OCI-LY7 (cell line): ENCODE data around the gene ISM1. TPM values are rescaled to one million over a fixed set of nuclear protein-coding genes. Genes with fewer than 3 reads are reported as not detected.

Experiments used
- BruUV-seq: library from RNA; stranded (reverse); fragments of 400-500 nt; replicated peaks from 2 replicates; lab custom pipeline; 2021; lab: Mats Ljungman, UMichigan
- CTCF ChIA-PET: fragments of 300-600 bp; sonication (Branson Sonifier 250); formaldehyde crosslinking; loops from one replicate; lab custom pipeline; 2022; ENCODE audit warnings: antibody characterized with exemption; ENCODE audit not compliant: unreplicated experiment; lab: Charles Lee
- POLR2A ChIA-PET: fragments of 300-600 bp; sonication (Branson Sonifier 250); formaldehyde crosslinking; loops from one replicate; lab custom pipeline; 2022; ENCODE audit warnings: antibody characterized with exemption; lab: Charles Lee
- DNase-seq: peaks from one replicate; pipeline ENCODE4 v3.0.0-alpha.2; 2015; ENCODE audit warnings: low spot score
- H2AFZ ChIP-seq: fragments of 200-600 bp; sonication (generic), shearing (Covaris generic); 2 replicates; pipeline ENCODE4 v1.6.1; 2014; ENCODE audit warnings: mild to moderate bottlenecking, antibody characterized with exemption, low read length, moderate library complexity
- H3K27ac ChIP-seq: fragments of 200-600 bp; sonication (generic); 2 replicates; pipeline ENCODE4 v1.5.1; 2014; ENCODE audit warnings: mixed run types, low read depth, mild to moderate bottlenecking, moderate library complexity, low read length, inconsistent platforms; ENCODE audit not compliant: poor library complexity, severe bottlenecking
- H3K36me3 ChIP-seq: fragments of 200-600 bp; sonication (generic); 2 replicates; pipeline ENCODE4 v1.6.1; 2014; ENCODE audit warnings: mild to moderate bottlenecking, antibody characterized with exemption, low read length, moderate library complexity, mixed read lengths; ENCODE audit not compliant: insufficient read depth
- H3K4me1 ChIP-seq: fragments of 200-600 bp; sonication (generic); 2 replicates; pipeline ENCODE4 v1.5.1; 2014; ENCODE audit warnings: mild to moderate bottlenecking, low read length; ENCODE audit not compliant: insufficient read depth, poor library complexity, severe bottlenecking
- H3K4me2 ChIP-seq: fragments of 200-600 bp; sonication (generic); 2 replicates; pipeline ENCODE4 v1.6.1; 2014; ENCODE audit warnings: mild to moderate bottlenecking, low read length
- H3K4me3 ChIP-seq: fragments of 200-600 bp; sonication (generic); 2 replicates; pipeline ENCODE4 v1.5.1; 2014; ENCODE audit warnings: mild to moderate bottlenecking, low read depth, low read length; ENCODE audit not compliant: poor library complexity, severe bottlenecking
- H3K79me2 ChIP-seq: fragments of 200-600 bp; sonication (generic); 2 replicates; pipeline ENCODE4 v1.6.1; 2016; ENCODE audit warnings: low read depth, mild to moderate bottlenecking, low read length, moderate library complexity, mixed read lengths; ENCODE audit not compliant: insufficient read depth
- H3K9me2 ChIP-seq: fragments of 200-600 bp; sonication (generic); 2 replicates; pipeline ENCODE4 v1.6.1; 2016; ENCODE audit warnings: mild to moderate bottlenecking, low read length, mixed read lengths; ENCODE audit not compliant: insufficient read depth
- H3K9me3 ChIP-seq: fragments of 200-600 bp; sonication (generic); 2 replicates; pipeline ENCODE4 v1.6.1; 2014; ENCODE audit warnings: mild to moderate bottlenecking, mixed run types, low read length, mixed read lengths
- H4K20me1 ChIP-seq: fragments of 200-600 bp; sonication (generic); 2 replicates; pipeline ENCODE4 v1.6.1; 2014; ENCODE audit warnings: mild to moderate bottlenecking, antibody characterized with exemption, low read length, moderate library complexity, mixed read lengths; ENCODE audit not compliant: insufficient read depth
- EZH2phosphoT487 ChIP-seq: fragments of 200-600 bp; sonication (generic); IDR thresholded peaks from 2 replicates; pipeline ENCODE4 v1.6.1; 2018; ENCODE audit warnings: low read depth, borderline replicate concordance, mild to moderate bottlenecking, mixed run types, antibody characterized with exemption, low read length, moderate library complexity, mixed read lengths
- intact Hi-C: fragments of 100-400 bp; cut with micrococcal nuclease; formaldehyde crosslinking; loops from one replicate; pipeline ENCODE4 v1.10.0; 2022; ENCODE audit not compliant: unreplicated experiment
- total RNA-seq, 2 experiments: library from RNA; depleted of rRNA in 1 of 2; stranded (reverse); fragments of >200 nt in 1 of 2; shearing (Covaris generic) in 1 of 2; gene quantifications; 2 replicates each; pipeline ENCODE4 v1.2.3, GENCODE V29; 2014 to 2022
- TF ChIP-seq, protein P1 (sequence below): fragments of 200-600 bp; sonication (generic); conservative IDR thresholded peaks from 2 replicates; pipeline ENCODE4 v1.5.1; 2014; ENCODE audit warnings: mild to moderate bottlenecking, antibody characterized with exemption, low read length, moderate library complexity, mixed read lengths

Gene ISM1
- total RNA-seq, 2 experiments from 2014 or later: not detected

GRCh38 chr20:13186043-13186774 is 34.9 kb upstream of the ISM1 start:
- Histone ChIP-seq H3K4me3 (no peak overlapping the region), H3K4me1 (no peaks in the 10 kb centered on the region), H3K4me2 (no peak overlapping the region), H3K27ac (no peak overlapping the region), H4K20me1 (no peaks in the 10 kb centered on the region), H2AFZ (no peak overlapping the region), H3K9me3 (no peaks in the 10 kb centered on the region), H3K36me3 (no peaks in the 10 kb centered on the region), H3K9me2 (no peaks in the 10 kb centered on the region), H3K79me2 (no peaks in the 10 kb centered on the region)
- POLR2A ChIA-PET: no interaction called here
- BruUV-seq: no TSS peak
- no peak for DNase-seq
- CTCF ChIA-PET: no interaction called here
- TF ChIP-seq, protein P1, sequence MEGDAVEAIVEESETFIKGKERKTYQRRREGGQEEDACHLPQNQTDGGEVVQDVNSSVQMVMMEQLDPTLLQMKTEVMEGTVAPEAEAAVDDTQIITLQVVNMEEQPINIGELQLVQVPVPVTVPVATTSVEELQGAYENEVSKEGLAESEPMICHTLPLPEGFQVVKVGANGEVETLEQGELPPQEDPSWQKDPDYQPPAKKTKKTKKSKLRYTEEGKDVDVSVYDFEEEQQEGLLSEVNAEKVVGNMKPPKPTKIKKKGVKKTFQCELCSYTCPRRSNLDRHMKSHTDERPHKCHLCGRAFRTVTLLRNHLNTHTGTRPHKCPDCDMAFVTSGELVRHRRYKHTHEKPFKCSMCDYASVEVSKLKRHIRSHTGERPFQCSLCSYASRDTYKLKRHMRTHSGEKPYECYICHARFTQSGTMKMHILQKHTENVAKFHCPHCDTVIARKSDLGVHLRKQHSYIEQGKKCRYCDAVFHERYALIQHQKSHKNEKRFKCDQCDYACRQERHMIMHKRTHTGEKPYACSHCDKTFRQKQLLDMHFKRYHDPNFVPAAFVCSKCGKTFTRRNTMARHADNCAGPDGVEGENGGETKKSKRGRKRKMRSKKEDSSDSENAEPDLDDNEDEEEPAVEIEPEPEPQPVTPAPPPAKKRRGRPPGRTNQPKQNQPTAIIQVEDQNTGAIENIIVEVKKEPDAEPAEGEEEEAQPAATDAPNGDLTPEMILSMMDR: no peak
- no peak for TF ChIP-seq EZH2phosphoT487
- intact Hi-C loops: no loop called here

DNA sequence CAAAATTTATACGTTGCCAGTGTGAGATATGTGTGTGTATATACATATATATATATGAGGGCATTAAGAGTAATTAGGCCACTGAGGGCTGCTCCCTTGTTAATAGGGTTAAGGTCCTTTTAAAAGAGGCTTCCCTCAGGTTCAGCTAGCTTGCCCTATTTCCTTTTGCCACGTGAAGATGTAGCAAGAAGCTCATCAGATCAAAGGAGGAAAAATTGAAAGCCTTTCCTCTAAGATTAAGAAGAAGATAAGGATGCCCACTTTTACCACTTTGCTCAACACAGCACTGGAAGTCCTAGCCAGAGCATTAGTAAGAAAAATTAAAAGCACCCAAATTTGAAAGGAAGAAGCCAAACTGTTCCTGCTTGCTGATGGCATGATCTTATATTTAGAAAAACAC is 33.2 kb upstream of the ISM1 start:
- ChIA-PET POLR2A (interaction anchor here (0.7 kb wide), 1 partner anchor 1899 kb away, joined by 3 read pairs; no protein-coding TSS in a partner anchor), CTCF (no interaction called here)
- Histone ChIP-seq H2AFZ (no peak overlapping the region), H3K27ac (no peak overlapping the region), H3K36me3 (no peaks in the 10 kb centered on the region), H3K4me1 (no peaks in the 10 kb centered on the region), H3K79me2 (no peaks in the 10 kb centered on the region), H3K4me2 (no peak overlapping the region), H4K20me1 (no peaks in the 10 kb centered on the region), H3K9me3 (no peaks in the 10 kb centered on the region), H3K9me2 (no peaks in the 10 kb centered on the region), H3K4me3 (no peak overlapping the region)
- intact Hi-C loops: no loop called here
- no TSS peak for BruUV-seq
- no peak for DNase-seq
- no peak for TF ChIP-seq EZH2phosphoT487
- TF ChIP-seq, protein P1: no peak

GRCh38 chr20:13199279-13199678 is 21.8 kb upstream of the ISM1 start:
- CTCF ChIA-PET: no interaction called here
- H3K79me2 ChIP-seq: no peaks in the 10 kb centered on the region

More at GRCh38 chr20:13199279-13199678, 21.8 kb upstream of the ISM1 start:
- H4K20me1 ChIP-seq: no peaks in the 10 kb centered on the region
- BruUV-seq: no TSS peak
- no peak overlapping the region for H3K4me3 ChIP-seq
- no peak overlapping the region for H3K4me2 ChIP-seq
- H3K27ac ChIP-seq: no peak overlapping the region
- H3K4me1 ChIP-seq: no peaks in the 10 kb centered on the region
- intact Hi-C loops: no loop called here
- TF ChIP-seq, protein P1: no peak
- no peak for TF ChIP-seq EZH2phosphoT487
- POLR2A ChIA-PET: interaction anchor here (1.0 kb wide), 1 partner anchor 317 kb away, joined by 3 read pairs; no protein-coding TSS in a partner anchor
- no peak overlapping the region for H2AFZ ChIP-seq
- no peak for DNase-seq
- no peaks in the 10 kb centered on the region for H3K9me3 ChIP-seq
- H3K36me3 ChIP-seq: no peaks in the 10 kb centered on the region
- no peaks in the 10 kb centered on the region for H3K9me2 ChIP-seq
